Stimulated activated CD8-positive, alpha-beta memory T cell treated with anti-CD3 and anti-CD28 coated beads, Interleukin-15, amount 100 ng/mL, for 1 hour (primary cell): Measurements from ENCODE around the gene SLC2A4RG.

ENCODE experiments used
- DNase-seq: peaks from one replicate; pipeline ENCODE4 v3.0.0-alpha.2; 2020; ENCODE audit warnings: low read depth

The SLC2A4RG gene, protein sequence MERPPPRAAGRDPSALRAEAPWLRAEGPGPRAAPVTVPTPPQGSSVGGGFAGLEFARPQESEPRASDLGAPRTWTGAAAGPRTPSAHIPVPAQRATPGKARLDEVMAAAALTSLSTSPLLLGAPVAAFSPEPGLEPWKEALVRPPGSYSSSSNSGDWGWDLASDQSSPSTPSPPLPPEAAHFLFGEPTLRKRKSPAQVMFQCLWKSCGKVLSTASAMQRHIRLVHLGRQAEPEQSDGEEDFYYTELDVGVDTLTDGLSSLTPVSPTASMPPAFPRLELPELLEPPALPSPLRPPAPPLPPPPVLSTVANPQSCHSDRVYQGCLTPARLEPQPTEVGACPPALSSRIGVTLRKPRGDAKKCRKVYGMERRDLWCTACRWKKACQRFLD

DNA sequence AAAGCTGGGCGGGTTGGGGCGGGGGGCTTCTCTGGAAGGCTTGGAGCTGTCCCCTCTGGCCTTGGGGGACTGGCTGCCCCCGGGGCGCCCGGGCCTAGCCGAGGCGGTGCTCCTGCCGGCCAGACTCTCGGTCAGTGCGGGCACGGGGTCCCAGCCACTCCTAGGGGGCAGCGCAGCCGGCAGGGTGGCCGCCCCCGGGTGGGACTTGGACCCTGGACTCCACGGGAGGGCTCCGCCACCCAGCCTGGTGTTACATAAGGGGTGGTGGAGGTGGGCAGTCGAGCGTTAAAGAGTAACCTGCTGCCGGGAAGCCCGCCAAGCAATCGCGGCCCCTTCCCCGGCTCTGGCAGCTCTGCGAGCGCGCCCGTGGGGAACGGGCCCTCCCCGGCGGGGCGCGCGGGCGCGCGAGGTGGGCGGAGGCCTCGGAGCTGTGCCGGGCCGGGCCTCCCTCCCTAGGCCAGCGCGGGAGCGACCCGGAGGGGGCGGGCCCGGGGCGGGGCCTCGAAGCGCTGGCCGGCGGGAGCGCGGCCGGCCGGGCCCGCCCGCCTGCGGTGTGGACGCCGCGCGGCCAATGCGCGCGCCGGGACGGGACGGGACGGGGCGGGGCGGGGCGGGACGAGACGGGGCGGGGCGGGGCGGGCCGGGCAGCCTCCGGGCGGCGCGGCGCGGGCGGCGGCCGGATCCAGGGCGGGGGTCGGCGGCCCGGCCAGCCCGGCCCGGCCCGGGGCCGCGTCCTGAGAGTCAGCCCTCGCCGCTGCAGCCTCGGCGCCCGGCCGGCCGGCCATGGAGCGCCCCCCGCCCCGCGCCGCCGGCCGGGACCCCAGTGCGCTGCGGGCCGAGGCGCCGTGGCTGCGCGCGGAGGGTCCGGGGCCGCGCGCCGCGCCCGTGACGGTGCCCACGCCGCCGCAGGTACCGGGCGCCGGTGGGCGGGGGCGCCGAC, at the start of gene SLC2A4RG:
Gene SLC2A4RG (plus strand): TSS at position 647 of the 940 bp plus-strand sequence. CDS start 137 bp downstream, at position 784.
- no peak for DNase-seq

DNA sequence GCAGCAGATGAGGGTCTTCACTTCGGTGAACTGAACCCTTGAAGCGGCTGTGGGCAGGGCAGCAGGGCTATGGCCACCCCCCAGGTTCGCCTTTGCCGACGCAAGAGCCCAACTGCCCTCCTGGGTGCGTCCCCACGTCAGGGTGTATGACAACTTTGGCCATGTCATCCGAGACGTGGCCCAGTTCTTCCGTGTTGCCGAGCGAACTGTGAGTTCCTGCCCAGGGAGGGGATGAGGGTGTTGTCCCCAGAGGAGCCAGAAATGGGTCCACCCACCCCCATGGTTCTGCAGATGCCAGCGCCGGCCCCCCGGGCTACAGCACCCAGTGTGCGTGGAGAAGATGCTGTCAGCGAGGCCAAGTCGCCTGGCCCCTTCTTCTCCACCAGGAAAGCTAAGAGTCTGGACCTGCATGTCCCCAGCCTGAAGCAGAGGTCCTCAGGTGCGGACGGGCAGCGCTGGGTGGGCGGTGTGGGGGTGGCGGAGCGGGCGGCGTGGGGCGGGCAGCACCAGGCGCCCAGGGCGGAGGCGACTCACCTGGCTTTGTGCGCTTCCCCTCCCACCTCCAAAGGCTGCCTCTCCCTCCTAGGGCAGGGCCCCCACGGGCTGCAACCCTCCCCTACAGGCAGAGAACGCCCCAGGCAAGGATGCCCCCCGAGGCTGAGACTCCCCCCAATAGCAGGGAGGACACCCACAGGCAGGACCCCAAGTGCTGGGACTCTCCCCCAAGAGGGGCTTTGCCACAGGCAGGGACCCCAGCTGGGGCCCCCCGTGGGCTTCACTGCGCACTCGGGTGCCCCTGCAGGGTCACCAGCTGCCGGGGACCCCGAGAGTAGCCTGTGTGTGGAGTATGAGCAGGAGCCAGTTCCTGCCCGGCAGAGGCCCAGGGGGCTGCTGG, 49.3 kb upstream of the SLC2A4RG start:
- no peak for DNase-seq

DNA sequence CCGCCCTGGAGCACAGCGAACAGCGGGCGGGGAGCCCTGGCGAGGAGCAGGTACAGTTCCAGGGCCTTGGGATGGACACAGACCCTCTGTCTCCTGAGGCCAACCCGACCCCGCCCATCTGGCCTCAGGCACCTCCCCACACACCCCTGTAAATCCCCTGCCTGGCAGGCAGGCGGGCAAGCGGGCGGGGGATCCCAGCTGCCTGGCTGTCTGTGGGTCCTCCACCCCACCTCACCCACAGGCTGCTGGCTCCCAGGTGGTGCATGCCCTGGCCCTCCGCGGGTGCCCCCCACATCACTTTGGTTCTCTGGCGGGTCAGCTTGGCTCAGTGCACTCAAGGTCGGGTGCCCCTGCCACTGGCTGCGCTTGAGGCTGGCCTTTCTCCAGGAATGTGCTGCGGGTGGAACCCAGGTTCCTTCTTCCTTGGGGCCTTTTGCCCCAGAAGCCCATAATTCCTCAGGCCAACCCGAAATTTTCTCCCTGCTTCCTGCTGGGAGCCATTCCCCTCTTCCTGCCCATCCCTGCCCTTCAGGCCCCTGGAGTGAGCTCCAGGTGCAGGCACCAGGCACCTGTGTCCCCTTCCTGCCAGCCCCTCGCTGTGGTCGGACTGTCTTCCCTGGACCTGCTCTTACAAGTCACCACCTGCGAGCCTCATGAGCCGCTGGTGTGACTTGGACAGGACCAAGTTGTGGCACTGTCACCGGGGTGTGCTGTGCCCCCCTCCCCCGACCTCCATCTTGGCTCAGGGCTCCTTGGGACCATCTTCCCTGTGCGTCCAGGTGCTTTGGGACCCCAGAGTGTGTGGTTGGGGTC, 48.5 kb upstream of the SLC2A4RG start:
- no peak for DNase-seq

DNA sequence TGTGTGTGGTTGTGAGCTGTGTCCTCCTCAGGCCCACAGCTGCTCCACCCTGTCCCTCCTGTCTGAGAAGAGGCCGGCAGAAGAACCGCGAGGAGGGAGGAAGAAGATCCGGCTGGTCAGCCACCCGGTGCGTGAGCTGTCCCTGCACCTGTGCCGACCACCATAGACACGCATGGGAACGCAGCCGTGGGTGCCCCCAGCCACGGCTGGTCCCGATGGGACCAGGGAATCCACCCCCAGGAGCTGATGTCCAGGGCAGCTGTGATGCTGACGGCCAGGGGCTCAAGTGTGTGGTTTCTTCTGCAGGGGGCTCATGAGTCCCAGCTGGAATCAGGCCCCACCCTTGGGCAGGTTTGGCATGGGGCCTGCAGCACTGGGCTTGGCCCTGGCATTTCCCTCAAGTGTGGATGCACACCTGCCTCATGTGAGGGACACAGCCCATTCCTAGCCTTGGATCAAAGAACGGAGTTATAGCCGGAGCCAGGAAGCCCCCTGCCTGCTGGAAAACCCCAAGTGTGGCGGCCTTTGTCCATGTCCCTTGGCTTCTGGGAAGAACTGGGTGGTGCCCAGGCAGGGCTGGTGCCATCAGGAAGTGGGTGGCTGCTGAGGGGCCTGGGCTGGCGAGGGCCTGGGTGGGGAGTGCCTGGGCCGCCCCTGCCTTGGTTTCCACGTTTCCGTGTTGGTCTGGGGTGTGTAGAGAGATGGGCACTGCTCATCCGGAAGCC, 47.7 kb upstream of the SLC2A4RG start:
- DNase-seq = no peak

DNA sequence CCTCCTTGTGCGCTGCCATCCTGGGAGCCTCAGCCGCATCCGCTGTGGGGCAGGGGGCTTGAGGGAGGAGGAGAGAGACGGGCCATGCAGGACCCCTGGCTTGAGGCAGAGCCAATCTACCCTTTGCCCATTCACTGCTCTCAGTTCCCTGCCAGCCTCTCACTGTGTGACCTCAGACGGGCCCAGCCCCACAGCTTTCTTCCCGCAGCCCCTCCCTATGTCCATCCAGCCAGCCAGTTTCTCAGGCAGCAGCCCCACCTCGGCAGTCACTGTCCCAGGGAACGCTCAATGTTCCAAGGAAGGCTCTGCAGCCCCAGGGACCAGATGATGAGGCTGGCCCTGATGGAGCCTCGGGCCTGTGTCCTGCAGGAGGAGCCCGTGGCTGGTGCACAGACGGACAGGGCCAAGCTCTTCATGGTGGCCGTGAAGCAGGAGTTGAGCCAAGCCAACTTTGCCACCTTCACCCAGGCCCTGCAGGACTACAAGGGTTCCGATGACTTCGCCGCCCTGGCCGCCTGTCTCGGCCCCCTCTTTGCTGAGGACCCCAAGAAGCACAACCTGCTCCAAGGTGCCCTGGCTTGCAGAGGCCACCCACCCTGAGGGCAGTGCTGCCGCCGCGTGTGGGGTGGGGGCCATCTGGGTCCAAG, 47.0 kb upstream of the SLC2A4RG start:
- DNase-seq = no peak

DNA sequence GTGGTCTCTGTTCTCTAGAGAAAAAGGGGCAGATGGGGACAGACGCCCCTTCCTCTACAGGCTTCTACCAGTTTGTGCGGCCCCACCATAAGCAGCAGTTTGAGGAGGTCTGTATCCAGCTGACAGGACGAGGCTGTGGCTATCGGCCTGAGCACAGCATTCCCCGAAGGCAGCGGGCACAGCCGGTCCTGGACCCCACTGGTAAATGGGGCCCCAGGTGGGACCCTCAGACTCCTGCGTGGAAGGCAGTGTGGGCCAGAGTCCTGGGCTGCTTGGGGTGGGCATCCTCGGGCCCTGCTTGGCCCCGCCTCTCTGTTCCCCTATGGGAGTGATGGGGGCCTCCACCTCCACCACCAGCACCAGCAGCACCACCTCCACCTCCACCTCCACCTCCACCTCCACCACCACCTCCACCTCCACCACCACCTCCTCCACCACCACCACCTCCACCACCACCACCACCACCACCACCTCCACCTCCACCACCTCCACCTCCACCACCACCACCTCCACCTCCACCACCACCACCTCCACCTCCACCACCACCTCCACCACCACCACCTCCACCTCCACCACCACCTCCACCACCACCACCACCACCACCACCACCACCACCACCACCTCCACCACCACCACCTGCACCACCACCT, 46.4 kb upstream of the SLC2A4RG start:
- no peak for DNase-seq

DNA sequence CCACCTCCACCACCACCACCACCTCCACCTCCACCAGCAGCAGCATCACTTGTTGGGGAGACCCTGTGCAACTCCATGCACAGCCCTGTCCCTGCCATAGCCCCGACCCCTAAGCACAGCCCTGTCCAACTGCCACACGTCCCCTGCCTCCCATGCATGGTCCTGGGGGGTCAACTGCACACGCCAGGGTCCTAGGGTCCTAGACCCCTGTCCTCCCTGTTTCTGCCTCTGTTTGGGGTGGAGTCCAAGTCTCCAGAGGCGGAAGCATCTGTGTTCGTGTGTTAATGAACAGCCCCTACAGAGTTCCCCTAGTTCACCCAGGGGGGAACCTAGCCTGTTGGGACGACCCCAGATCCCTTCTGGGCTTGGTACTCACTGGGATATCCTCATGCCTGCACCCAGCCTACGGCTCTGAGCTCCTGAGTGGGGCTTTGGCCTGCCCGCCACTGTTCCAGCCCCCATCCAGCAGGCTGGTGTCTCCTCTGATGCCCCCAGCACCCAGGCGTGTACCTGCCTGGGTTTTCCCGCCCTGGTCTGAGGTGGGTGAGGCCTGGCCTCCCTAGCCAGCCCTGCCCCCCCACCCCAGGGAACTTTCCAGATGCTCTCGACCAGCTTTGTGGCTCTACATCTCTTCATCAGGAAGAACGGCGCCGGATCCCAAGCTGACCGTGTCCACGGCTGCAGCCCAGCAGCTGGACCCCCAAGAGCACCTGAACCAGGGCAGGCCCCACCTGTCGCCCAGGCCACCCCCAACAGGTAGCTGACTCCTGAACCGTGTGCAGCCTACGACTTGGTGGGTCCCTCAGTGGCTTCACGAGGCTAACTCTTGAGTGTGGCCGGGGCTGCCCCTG, 45.6 kb upstream of the SLC2A4RG start:
- DNase-seq = no peak

DNA sequence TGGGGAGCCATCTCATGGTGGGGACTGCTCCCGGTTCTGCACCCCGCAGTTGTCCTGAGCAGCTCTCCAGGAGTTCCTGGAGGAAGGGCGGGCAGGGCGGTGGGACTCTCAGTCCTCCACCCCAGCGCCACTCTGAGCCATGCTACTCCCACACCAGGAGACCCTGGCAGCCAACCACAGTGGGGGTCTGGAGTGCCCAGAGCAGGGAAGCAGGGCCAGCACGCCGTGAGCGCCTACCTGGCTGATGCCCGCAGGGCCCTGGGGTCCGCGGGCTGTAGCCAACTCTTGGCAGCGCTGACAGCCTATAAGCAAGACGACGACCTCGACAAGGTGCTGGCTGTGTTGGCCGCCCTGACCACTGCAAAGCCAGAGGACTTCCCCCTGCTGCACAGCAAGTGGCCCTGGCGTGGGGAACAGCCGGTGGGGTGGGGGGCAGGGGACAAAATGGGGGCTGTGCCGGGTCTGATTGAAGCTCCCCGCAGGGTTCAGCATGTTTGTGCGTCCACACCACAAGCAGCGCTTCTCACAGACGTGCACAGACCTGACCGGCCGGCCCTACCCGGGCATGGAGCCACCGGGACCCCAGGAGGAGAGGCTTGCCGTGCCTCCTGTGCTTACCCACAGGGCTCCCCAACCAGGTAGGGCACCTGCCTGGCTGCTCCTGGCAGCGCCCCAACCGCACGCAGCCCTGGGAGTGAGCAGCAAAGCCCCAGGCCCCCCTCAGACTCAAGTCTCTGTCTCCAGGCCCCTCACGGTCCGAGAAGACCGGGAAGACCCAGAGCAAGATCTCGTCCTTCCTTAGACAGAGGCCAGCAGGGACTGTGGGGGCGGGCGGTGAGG, 44.8 kb upstream of the SLC2A4RG start:
- no peak for DNase-seq

DNA sequence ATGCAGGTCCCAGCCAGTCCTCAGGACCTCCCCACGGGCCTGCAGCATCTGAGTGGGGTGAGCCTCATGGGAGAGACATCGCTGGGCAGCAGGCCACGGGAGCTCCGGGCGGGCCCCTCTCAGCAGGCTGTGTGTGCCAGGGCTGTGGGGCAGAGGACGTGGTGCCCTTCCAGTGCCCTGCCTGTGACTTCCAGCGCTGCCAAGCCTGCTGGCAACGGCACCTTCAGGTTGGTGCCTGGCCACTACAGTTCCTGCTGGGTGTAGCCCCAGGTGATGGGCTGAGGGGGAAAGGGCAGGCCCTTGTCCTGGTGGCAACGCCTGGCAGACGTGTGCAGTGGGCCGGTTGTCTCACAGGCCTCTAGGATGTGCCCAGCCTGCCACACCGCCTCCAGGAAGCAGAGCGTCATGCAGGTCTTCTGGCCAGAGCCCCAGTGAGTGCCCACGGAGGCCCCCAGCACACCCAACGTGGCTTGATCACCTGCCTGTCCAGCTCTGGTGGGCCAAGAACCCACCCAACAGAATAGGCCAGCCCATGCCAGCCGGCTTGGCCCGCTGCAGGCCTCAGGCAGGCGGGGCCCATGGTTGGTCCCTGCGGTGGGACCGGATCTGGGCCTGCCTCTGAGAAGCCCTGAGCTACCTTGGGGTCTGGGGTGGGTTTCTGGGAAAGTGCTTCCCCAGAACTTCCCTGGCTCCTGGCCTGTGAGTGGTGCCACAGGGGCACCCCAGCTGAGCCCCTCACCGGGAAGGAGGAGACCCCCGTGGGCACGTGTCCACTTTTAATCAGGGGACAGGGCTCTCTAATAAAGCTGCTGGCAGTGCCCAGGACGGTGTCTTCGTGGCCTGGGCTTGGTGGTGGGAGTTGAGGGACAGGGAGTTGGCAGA, 43.9 kb upstream of the SLC2A4RG start:
- DNase-seq = no peak

DNA sequence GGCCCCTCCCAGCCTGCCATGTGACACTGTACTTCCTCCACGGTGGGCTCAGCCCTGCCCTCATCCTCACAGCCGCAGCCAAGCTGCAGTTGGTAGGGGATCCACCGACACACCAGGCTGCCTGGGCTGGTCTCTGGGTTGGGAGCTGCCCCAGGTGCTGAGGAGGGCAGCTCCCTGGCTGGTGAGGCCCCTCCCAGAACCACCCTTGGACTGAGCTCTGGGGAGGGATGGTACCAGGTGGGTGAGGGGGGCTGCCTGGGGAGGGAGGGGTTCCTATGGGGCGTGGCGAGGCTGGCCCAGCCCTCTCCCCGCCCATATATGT, 43.3 kb upstream of the SLC2A4RG start:
- DNase-seq = no peak

DNA sequence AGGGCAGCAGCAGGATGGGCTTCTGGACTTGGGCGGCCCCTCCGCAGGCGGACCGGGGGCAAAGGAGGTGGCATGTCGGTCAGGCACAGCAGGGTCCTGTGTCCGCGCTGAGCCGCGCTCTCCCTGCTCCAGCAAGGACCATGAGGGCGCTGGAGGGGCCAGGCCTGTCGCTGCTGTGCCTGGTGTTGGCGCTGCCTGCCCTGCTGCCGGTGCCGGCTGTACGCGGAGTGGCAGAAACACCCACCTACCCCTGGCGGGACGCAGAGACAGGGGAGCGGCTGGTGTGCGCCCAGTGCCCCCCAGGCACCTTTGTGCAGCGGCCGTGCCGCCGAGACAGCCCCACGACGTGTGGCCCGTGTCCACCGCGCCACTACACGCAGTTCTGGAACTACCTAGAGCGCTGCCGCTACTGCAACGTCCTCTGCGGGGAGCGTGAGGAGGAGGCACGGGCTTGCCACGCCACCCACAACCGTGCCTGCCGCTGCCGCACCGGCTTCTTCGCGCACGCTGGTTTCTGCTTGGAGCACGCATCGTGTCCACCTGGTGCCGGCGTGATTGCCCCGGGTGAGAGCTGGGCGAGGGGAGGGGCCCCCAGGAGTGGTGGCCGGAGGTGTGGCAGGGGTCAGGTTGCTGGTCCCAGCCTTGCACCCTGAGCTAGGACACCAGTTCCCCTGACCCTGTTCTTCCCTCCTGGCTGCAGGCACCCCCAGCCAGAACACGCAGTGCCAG, 42.8 kb upstream of the SLC2A4RG start, which contains the start of gene TNFRSF6B:
Gene TNFRSF6B (plus strand): TSS at position 25 of the 729 bp plus-strand sequence. CDS start 116 bp downstream, at position 141.
- DNase-seq = no peak

DNA sequence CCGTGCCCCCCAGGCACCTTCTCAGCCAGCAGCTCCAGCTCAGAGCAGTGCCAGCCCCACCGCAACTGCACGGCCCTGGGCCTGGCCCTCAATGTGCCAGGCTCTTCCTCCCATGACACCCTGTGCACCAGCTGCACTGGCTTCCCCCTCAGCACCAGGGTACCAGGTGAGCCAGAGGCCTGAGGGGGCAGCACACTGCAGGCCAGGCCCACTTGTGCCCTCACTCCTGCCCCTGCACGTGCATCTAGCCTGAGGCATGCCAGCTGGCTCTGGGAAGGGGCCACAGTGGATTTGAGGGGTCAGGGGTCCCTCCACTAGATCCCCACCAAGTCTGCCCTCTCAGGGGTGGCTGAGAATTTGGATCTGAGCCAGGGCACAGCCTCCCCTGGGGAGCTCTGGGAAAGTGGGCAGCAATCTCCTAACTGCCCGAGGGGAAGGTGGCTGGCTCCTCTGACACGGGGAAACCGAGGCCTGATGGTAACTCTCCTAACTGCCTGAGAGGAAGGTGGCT, 42.2 kb upstream of the SLC2A4RG start:
- DNase-seq = no peak

DNA sequence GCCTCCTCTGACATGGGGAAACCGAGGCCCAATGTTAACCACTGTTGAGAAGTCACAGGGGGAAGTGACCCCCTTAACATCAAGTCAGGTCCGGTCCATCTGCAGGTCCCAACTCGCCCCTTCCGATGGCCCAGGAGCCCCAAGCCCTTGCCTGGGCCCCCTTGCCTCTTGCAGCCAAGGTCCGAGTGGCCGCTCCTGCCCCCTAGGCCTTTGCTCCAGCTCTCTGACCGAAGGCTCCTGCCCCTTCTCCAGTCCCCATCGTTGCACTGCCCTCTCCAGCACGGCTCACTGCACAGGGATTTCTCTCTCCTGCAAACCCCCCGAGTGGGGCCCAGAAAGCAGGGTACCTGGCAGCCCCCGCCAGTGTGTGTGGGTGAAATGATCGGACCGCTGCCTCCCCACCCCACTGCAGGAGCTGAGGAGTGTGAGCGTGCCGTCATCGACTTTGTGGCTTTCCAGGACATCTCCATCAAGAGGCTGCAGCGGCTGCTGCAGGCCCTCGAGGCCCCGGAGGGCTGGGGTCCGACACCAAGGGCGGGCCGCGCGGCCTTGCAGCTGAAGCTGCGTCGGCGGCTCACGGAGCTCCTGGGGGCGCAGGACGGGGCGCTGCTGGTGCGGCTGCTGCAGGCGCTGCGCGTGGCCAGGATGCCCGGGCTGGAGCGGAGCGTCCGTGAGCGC, 41.6 kb upstream of the SLC2A4RG start:
- DNase-seq = no peak

DNA sequence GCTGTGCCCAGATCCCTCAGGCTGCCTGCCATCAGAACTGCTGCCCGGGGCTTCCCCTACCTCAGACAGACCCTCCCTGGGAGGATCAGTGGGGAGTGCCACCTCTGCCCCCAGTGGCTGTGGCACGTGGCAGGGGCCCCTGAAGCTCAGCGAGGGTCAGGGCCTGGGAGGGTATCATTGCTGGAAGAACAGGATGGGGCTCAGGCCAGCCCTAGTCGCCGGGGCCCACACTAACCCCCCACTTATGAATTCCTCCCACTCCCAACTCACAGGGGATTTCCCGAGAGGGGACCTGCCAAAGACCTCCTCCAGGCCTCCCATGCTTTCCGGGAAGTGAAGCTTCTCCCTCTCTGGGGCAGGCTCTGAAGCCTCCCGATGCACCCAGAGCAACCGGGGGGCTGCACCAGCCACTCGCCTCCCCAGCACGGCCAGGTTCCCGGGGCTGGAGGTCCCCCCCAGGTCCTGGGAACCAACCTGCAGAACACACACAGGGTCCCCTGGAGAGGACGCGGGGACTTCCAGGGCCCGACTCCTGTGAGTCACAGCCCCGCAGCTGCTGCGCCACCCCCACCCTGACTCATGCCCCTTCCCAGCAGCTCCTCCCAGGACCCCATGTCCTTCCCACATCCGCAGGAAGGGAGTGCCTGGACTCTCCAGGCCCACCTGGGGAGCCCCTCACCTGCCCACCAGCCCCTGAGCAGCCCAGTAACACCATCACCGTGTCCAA, 40.7 kb upstream of the SLC2A4RG start:
- no peak for DNase-seq
